Neutrophil (primary cell): Measurements from ENCODE around the gene SH2D1B.

Experiments
- H3K27ac ChIP-seq: fragments of 200-600 bp; sonication (generic); 2 replicates; pipeline ENCODE4 v1.5.1; 2016; ENCODE audit warnings: mild to moderate bottlenecking, moderate library complexity
- H3K27me3 ChIP-seq: fragments of 200-600 bp; sonication (generic); 2 replicates; pipeline ENCODE4 v1.6.0; 2016; ENCODE audit warnings: mild to moderate bottlenecking
- H3K36me3 ChIP-seq: fragments of 200-600 bp; sonication (generic); 2 replicates; pipeline ENCODE4 v1.5.1; 2017
- H3K4me1 ChIP-seq, 2 experiments: fragments of 200-600 bp in 1 of 2; sonication (generic) in 1 of 2; 1 replicate in 1 of 2; 2 replicates in 1 of 2; pipeline versions ENCODE4 v1.5.1 to v1.6.1; 2013 to 2016; ENCODE audit warnings: low read depth in 1 of 2, low read length in 1 of 2, mild to moderate bottlenecking in 1 of 2, moderate library complexity in 1 of 2; ENCODE audit not compliant: control insufficient read depth in 1 of 2, insufficient read depth in 1 of 2
- H3K4me3 ChIP-seq, 2 experiments: fragments of 200-600 bp in 1 of 2; sonication (generic) in 1 of 2; 1 replicate in 1 of 2; 2 replicates in 1 of 2; pipeline ENCODE4 v1.5.1; 2013 to 2016; ENCODE audit warnings: low read depth in 1 of 2, low read length in 1 of 2, mild to moderate bottlenecking in 1 of 2, moderate library complexity in 1 of 2
- H3K9me3 ChIP-seq: fragments of 200-600 bp; sonication (generic); 2 replicates; pipeline ENCODE4 v1.5.1; 2016
- TF ChIP-seq, protein P1 (sequence below): fragments of 200-600 bp; sonication (generic); IDR thresholded peaks from 2 replicates; pipeline ENCODE4 v1.5.1; 2016; ENCODE audit warnings: antibody characterized with exemption

SH2D1B gene

DNA sequence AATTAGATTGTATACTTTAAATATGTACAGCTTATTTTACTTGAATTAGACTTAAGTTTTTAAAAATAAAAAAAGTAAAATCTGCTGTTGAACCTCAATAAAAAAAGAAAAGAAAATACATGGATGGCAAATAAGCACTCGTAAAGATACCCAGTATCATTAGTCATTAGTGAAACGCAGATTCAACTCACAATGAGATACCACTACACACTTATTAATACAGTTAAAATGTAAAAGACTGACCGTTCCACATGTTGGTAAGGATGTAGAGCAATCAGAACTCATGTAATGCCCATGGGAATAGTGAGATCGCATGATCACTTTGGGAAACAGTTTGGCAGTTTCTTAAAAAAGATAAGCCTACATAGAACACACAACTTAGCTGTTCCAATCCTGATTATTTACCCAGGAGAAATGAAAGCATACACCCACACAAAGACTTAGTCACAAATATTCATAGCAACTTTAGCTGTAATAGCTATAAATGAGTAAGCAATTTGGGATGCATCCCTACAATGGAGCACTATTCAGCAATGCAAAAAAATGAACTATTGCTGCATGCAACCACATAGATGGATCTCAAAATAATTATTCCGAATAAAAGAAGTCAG, 7.3 kb downstream of the SH2D1B start:
- no peak overlapping the region for H3K4me3 ChIP-seq
- peaks cover 0 to 4% of the 10 kb centered on the region in 2 experiments for H3K4me1 ChIP-seq
- no peak overlapping the region for H3K27ac ChIP-seq
- no peaks in the 10 kb centered on the region for H3K27me3 ChIP-seq
- no peaks in the 10 kb centered on the region for H3K9me3 ChIP-seq
- TF ChIP-seq, protein P1, sequence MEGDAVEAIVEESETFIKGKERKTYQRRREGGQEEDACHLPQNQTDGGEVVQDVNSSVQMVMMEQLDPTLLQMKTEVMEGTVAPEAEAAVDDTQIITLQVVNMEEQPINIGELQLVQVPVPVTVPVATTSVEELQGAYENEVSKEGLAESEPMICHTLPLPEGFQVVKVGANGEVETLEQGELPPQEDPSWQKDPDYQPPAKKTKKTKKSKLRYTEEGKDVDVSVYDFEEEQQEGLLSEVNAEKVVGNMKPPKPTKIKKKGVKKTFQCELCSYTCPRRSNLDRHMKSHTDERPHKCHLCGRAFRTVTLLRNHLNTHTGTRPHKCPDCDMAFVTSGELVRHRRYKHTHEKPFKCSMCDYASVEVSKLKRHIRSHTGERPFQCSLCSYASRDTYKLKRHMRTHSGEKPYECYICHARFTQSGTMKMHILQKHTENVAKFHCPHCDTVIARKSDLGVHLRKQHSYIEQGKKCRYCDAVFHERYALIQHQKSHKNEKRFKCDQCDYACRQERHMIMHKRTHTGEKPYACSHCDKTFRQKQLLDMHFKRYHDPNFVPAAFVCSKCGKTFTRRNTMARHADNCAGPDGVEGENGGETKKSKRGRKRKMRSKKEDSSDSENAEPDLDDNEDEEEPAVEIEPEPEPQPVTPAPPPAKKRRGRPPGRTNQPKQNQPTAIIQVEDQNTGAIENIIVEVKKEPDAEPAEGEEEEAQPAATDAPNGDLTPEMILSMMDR = no peak
- no peaks in the 10 kb centered on the region for H3K36me3 ChIP-seq

DNA sequence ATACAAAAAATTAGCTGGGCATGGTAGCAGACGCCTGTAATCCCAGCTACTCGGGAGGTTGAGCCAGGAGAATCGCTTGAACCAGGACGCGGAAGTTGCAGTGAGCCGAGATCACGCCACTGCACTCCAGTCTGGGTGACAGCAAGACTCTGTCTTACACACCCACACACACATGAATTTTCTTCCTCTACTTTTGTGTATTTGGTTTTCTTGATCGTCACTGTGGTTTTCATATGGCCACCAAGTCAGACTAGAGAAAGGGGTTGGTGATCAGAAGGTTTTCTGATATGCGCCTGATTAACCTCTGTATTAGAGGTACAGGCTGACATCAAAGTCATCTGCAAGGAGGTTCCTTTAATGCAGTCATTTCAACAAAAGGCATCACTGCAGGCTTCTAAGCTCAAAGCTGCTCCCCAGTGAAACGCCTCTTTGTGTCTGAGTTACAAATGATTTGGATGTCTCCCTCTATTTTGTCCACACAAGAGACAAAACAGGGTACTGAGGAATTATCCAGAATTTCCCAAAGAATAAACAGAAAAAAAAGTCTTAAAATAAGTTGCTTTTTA, 11.1 kb downstream of the SH2D1B start:
- Histone ChIP-seq H3K4me3 (no peak overlapping the region), H3K36me3 (no peaks in the 10 kb centered on the region), H3K27me3 (peaks cover 34% of the 10 kb centered on the region), H3K27ac (no peak overlapping the region), H3K4me1 (no peaks in the 10 kb centered on the region), H3K9me3 (no peaks in the 10 kb centered on the region)
- TF ChIP-seq, protein P1 = no peak

DNA sequence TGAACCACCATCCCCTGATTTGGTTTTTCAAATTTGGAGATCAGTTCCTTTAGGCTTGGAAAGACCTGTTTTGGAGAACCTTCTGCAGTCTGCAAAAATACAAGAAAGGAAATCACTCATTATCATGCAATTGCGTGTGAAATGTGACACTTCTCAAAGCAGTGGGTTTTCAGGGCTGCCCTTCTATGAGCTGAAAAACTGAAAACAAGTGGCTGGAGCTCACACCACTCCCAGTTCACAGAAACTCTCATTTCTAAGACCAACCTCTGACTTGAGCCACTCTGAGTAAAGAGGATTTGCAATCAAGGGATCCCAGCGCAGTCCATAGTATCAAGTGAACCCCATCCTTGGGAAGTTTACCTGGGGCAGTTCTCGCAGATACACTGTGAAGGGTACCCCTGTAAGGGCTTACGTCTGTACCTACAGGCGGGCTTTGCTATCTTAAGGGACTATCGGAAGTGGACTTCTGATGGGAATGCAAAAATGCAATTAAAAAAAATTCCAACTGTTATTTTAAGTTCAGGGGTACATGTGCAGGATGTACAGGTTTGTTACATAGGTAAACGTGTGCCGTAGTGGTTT, 12.8 kb downstream of the SH2D1B start:
- TF ChIP-seq, protein P1 = no peak
- Histone ChIP-seq H3K36me3 (no peaks in the 10 kb centered on the region), H3K9me3 (no peaks in the 10 kb centered on the region), H3K4me3 (no peak overlapping the region), H3K4me1 (no peaks in the 10 kb centered on the region), H3K27me3 (peaks cover 46% of the 10 kb centered on the region), H3K27ac (no peak overlapping the region)

DNA sequence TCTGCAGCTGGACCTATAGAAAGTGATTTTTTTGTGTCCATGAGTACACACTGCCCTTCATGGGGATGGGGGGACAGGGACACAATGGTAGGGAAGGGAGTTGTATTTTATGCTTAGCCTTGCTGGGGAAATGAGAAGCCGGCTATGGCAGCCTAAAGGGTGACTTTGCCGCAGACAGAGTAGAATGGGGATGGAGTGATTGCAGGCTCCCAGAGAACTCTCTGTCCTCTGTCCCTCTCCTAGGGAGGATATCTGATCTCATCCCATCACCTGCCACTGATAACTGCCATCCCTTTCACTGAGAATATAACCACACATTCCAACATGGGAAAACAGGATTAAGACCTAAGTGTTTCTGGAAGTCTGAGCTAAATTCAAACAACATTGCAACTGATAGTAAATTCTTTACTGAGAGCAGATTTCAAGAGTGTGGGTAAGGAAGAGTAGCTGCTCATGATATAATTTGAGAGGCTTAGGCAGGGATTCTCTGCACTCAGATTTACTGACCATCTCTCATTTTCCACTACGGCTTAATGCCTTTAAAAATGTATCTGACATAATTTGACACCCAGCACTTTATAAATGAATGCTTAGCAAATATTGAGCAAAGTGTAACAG, 13.9 kb downstream of the SH2D1B start:
- no peaks in the 10 kb centered on the region for H3K36me3 ChIP-seq
- peaks cover 46% of the 10 kb centered on the region for H3K27me3 ChIP-seq
- no peaks in the 10 kb centered on the region for H3K9me3 ChIP-seq
- TF ChIP-seq, protein P1 = no peak
- no peak overlapping the region for H3K4me3 ChIP-seq
- no peak overlapping the region for H3K27ac ChIP-seq
- no peaks in the 10 kb centered on the region for H3K4me1 ChIP-seq

- Histone ChIP-seq H3K36me3 (no peaks in the 10 kb centered on the region), H3K4me1 (peaks cover 0 to 2% of the 10 kb centered on the region in 2 experiments)
- TF ChIP-seq, protein P1 = no peak
These were observed 14.9 kb downstream of the SH2D1B start for GRCh38 chr1:162397039-162397448.

More at GRCh38 chr1:162397039-162397448, 14.9 kb downstream of the SH2D1B start:
- Histone ChIP-seq H3K9me3 (no peaks in the 10 kb centered on the region), H3K27me3 (peaks cover 46% of the 10 kb centered on the region), H3K4me3 (no peak overlapping the region), H3K27ac (no peak overlapping the region)
